Rectal smooth muscle tissue (tissue), 1 donor: ENCODE measurements around the gene AKNAD1.
"Not testable (repeated sequence)": the region's sequence is repeated elsewhere in the genome, so short reads cannot be mapped to it uniquely, and the experiment has no call there.

Source experiments
- H3K27ac ChIP-seq: one replicate; pipeline ENCODE4 v1.7.0; 2013; ENCODE audit warnings: low read depth, low read length, inconsistent platforms
- H3K27me3 ChIP-seq: one replicate; pipeline ENCODE4 v1.7.0; 2013; ENCODE audit warnings: low read length; ENCODE audit not compliant: control insufficient read depth, insufficient read depth
- H3K36me3 ChIP-seq: one replicate; pipeline ENCODE4 v1.7.0; 2013; ENCODE audit warnings: low read length; ENCODE audit not compliant: control insufficient read depth, insufficient read depth
- H3K4me1 ChIP-seq: one replicate; pipeline ENCODE4 v1.7.0; 2013; ENCODE audit warnings: low read length; ENCODE audit not compliant: control insufficient read depth, insufficient read depth
- H3K4me3 ChIP-seq: one replicate; pipeline ENCODE4 v1.7.0; 2013; ENCODE audit warnings: low read length
- H3K9ac ChIP-seq: one replicate; pipeline ENCODE4 v1.7.0; 2013; ENCODE audit warnings: low read length

Gene AKNAD1

DNA sequence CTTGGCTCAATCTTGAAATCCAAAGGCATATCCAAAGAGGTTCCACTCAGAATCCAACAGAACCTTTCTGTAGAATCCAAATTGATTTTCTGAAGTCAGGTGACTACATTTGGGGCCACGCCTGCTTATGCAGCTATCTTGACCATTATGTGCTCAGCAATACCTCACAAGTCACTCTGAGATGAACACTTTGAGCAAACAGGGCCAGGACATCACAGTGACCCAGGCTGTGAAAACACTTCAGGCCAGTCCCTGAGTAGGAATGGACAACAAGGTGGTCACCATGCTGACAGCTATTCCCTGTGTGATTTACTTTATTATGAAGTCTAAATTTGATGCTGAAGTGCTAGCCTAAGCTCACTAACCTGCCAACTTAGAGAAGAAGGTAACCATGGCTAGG, at the start of gene AKNAD1:
Gene AKNAD1, minus strand, starts transcription at position 101 of the 400 bp plus-strand sequence. CDS start 4,430 bp downstream, outside the sequence.
- H3K27me3 ChIP-seq, result peaks cover 2% of the 10 kb centered on the region
- no peak within 1 kb of the TSS for H3K9ac ChIP-seq
- H3K27ac ChIP-seq, result no peak within 1 kb of the TSS
- no peaks in the 10 kb centered on the region for H3K36me3 ChIP-seq
- peaks cover 7% of the 10 kb centered on the region for H3K4me1 ChIP-seq
- H3K4me3 ChIP-seq, result no peak within 1 kb of the TSS

DNA sequence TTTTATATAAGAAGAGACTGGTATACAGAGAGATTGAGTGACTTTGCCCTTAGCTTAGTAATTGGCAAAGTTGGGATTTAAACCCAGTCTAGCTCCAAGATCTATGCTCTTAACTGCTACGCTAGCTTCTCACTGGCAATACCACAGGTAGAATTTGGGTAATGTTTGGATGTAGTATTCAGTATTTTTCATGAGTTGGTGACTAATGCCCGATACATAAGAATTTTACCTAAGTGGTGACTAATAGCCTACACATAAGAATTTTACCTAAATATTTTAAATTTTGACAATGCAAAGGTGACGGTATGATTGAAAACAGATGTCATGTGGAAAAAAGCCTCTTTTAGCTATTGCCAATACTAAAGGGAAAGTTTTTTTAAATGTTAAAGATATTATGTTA, 44.2 kb upstream of the AKNAD1 start:
- Histone ChIP-seq H3K36me3 (peaks cover 6% of the 10 kb centered on the region), H3K9ac (no peak overlapping the region), H3K27me3 (no peaks in the 10 kb centered on the region), H3K4me3 (no peak overlapping the region), H3K4me1 (peaks cover 9% of the 10 kb centered on the region), H3K27ac (no peak overlapping the region)

- Histone ChIP-seq H3K27ac (no peak overlapping the region), H3K4me1 (peaks cover 9% of the 10 kb centered on the region), H3K27me3 (no peaks in the 10 kb centered on the region), H3K36me3 (peaks cover 2% of the 10 kb centered on the region), H3K4me3 (no peak overlapping the region), H3K9ac (no peak overlapping the region)
Measured at GRCh38 chr1:108897865-108898720, 41.2 kb upstream of the AKNAD1 start.

GRCh38 chr1:108896146-108897145, 39.6 kb upstream of the AKNAD1 start:
- peaks cover 9% of the 10 kb centered on the region for H3K4me1 ChIP-seq
- peaks cover 2% of the 10 kb centered on the region for H3K36me3 ChIP-seq
- H3K4me3 ChIP-seq, result peak overlapping the region; percentile 13
- H3K9ac ChIP-seq, result no peak overlapping the region
- peak overlapping the region; percentile 75 for H3K27ac ChIP-seq
- H3K27me3 ChIP-seq, result no peaks in the 10 kb centered on the region

- H3K27ac ChIP-seq, result no peak overlapping the region
- H3K27me3 ChIP-seq, result no peaks in the 10 kb centered on the region
- no peak overlapping the region for H3K9ac ChIP-seq
- H3K4me1 ChIP-seq, result peaks cover 9% of the 10 kb centered on the region
- H3K36me3 ChIP-seq, result no peaks in the 10 kb centered on the region
- H3K4me3 ChIP-seq, result no peak overlapping the region
Measured at GRCh38 chr1:108893141-108893530, 36.2 kb upstream of the AKNAD1 start.

- H3K36me3 ChIP-seq, result peaks cover under 1% of the 10 kb centered on the region
- no peak overlapping the region for H3K9ac ChIP-seq
- H3K27ac ChIP-seq, result no peak overlapping the region
- no peaks in the 10 kb centered on the region for H3K27me3 ChIP-seq
- no peak overlapping the region for H3K4me3 ChIP-seq
- peaks cover 6% of the 10 kb centered on the region for H3K4me1 ChIP-seq
Measured at GRCh38 chr1:108892356-108893140, 35.7 kb upstream of the AKNAD1 start.

DNA sequence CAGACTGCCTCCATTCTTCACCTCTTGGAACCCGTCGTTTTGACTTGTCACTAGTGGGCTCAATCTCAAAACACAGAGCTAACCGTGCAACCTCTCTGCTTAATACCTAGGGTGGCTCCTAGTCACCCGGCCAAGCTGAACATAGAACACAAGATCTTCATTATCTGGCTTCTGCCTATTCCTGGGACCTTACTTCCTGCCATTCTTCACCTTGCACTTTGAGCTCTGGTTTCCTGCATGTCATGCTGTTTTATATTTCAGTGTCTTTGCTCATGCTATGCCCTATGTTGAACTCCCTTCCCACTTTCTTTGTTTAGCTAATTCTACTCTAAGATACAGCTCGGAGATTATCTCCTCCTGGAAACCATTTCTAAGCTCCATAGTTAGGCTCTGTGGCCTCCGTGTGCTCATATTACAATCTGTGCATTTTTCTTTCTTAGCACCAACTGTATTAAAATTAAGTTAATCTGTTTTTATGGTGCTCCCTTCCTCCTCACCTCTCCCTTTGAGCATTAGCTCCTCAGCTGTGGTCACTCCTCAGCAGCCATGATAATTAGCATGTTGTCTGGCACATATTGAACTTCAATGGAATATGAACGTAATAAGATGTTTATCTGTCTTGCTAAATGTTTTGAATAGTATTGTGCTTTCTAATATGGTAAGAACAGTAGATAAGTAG, 33.0 kb upstream of the AKNAD1 start:
- Histone ChIP-seq H3K27ac (peak overlapping the region; percentile 26), H3K9ac (no peak overlapping the region), H3K36me3 (peaks cover 4% of the 10 kb centered on the region), H3K4me3 (no peak overlapping the region), H3K4me1 (no peaks in the 10 kb centered on the region), H3K27me3 (no peaks in the 10 kb centered on the region)

DNA sequence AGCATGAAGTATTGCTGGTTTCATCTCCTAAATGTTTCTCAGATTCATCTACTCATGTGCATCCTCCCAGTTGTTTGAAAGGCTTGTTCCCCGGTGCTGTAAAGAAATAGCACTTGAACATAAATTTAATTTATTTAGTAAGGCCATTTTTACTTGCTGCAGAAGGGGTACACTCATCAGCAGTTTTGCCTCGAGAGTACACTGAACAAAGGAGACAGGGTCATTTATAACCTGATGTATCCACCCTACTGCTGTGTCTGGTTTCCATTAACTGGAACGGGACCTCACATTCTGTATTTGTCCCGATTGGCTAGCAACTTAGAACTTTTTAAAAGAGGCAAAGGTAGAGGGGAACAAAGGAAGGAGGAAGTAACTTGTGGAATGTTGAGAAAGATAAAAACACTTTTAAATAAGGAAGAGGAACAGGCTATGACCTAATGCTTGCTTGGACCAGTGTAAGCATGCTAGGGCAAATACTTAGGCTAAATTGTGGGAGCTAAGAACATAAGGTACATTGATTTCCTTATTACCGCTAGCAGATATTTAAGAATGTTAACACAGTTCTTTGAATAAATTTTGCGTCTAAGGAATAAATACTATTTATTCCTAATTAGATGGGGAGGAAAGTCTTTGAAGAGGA, 32.2 kb upstream of the AKNAD1 start:
- H3K27ac ChIP-seq, result peak overlapping the region; percentile 26

GRCh38 chr1:108886292-108886691, 29.4 kb upstream of the AKNAD1 start:
- Histone ChIP-seq H3K9ac (no peak overlapping the region), H3K27ac (no peak overlapping the region), H3K27me3 (no peaks in the 10 kb centered on the region), H3K4me3 (no peak overlapping the region), H3K4me1 (no peaks in the 10 kb centered on the region), H3K36me3 (peaks cover 4% of the 10 kb centered on the region)

More for the DNA sequence above, 32.2 kb upstream of the AKNAD1 start:
- H3K4me1 ChIP-seq, H3K27me3 ChIP-seq, H3K36me3 ChIP-seq, H3K9ac ChIP-seq, H3K4me3 ChIP-seq: not testable (repeated sequence)

DNA sequence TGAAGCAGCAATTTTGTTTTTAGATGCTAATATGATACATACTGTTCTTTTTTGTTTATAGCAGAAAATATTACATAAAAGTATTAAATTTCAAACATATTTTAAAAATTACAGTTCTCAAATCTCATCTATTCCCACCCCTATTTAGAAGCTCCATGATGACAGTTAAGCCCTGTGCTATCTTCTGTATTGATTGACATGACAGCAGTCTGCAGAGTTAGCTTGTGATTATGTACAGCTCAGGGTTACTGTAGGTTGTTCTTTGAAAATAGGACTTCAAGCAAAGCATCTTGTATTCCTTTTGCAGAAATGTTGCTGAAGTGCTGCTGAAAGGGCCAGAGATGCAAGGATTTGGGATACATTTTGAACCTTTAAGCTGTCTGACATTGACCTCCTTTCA, 28.1 kb upstream of the AKNAD1 start:
- Histone ChIP-seq H3K4me1 (no peaks in the 10 kb centered on the region), H3K36me3 (peaks cover 4% of the 10 kb centered on the region), H3K27ac (no peak overlapping the region), H3K9ac (no peak overlapping the region), H3K27me3 (no peaks in the 10 kb centered on the region), H3K4me3 (no peak overlapping the region)

DNA sequence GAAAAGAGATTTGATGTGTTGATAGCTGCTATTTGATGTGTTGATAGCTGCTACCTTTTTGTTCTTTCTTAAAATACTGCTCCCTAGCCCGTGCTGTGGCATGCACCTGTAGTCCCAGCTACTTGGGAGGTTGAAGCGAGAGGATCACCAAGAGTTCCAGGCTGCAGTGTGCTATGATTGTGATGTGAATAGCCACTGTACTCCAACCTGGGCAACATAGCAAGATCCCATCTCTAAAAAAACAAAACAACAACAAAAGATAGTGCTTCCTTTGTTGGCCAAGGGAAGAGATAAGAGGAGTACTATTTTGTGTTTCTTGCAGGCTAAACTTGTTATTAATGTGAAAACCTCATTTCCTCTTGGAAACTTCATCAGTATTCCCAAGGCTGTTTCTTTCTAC, 25.9 kb upstream of the AKNAD1 start:
- peaks cover 4% of the 10 kb centered on the region for H3K36me3 ChIP-seq
- no peaks in the 10 kb centered on the region for H3K4me1 ChIP-seq
- H3K27me3 ChIP-seq, result no peaks in the 10 kb centered on the region
- H3K9ac ChIP-seq, result no peak overlapping the region
- H3K27ac ChIP-seq, result no peak overlapping the region
- no peak overlapping the region for H3K4me3 ChIP-seq
